DOHH2 (cell line): ENCODE data around the gene LENG1.

ENCODE experiments used
- CTCF ChIP-seq: fragments of 200-600 bp; sonication (generic); IDR thresholded peaks from one replicate; pipeline ENCODE4 v1.5.1; 2014; ENCODE audit warnings: antibody characterized with exemption, mild to moderate bottlenecking, low read depth, low read length; ENCODE audit not compliant: poor library complexity, severe bottlenecking
- EZH2phosphoT487 ChIP-seq: fragments of 200-600 bp; sonication (generic); IDR thresholded peaks from 2 replicates; pipeline ENCODE4 v1.6.1; 2017; ENCODE audit warnings: borderline replicate concordance, mild to moderate bottlenecking, antibody characterized with exemption, low read length, moderate library complexity, mixed read lengths

GRCh38 chr19:54136086-54136863 is 23.2 kb downstream of the LENG1 start:
- TF ChIP-seq CTCF (no peak), EZH2phosphoT487 (no peak)
